ENCODE results near the gene ACTL6B.
A peak's percentile ranks its signal among the peaks of the same experiment; 100 is the strongest.

The ACTL6B gene

DNA sequence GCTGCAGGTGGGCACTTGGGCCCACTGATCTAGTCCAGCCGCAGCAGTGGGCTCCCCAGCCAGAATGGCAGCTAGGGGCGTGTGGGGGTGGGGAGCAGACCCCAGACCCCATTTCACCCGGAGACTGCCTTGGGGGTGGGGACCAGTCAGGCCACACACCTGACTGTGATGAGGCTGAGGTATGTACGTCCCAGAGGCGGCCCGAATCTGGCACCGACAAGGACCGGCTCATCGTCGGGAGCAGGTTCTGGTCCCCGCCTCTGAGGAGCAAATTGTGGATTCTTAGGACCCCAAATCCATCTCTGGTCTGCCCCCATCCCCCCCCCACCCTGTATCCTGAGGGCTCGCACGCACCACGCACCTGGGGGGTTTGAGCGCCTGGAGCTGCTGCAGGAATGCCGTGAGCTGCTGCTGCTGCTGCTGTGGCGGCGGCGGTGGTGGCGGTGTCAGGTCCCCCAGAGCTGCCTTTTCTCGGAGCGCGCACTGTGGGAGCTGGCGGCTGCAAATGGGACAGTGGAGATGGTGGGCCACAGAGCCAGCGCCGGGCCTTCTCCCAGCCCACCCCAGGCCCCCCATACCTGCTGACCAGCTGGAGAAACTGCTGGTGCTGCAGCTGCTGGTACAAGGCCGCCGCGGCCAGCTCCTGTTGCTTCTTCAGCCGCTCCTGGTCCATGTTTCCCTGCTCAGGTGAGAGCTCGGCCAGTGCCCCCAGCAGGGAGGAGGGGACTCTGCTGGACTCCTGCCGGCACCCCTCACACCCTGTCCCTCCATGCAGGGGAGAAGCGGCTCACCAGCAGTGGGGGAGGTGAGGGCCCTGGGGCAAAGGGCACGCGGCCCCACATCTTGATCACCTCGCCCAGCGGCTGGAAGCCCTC is 27.6 kb upstream of the ACTL6B start:
- no peak for DNase-seq

DNA sequence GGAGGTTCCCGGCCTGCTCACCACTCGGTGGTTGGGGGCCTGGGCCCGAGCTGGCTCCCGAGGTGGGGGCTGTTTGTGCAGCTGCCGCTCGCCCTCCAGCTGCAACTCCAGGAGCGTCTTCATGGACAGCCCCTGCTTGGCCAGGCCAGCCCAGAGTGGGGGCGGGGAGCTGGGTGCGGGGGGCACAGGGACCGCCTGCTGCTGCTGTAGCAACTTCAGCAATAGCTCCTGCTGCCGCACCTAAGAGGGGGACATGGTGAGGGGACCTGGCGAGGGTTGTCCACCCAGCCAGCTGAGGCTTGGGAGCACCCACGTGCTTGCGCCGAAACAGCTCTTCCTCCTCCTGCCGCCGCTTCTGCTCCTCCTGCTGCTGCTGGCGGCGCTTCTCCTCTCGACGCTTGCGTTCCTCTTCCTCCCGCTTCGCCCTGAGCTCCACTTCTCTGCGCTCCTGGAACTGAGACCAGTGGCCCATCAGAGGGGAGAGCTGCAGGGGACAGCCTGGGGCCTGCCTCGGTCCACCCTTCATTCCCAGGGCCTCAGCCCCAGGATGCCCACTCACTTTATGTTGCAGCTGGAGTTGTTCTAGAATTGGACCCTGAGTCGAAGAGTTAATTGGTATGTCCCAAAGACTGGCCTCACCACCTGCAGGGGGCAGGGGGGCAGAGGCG is 26.9 kb upstream of the ACTL6B start:
- DNase-seq: no peak

DNA sequence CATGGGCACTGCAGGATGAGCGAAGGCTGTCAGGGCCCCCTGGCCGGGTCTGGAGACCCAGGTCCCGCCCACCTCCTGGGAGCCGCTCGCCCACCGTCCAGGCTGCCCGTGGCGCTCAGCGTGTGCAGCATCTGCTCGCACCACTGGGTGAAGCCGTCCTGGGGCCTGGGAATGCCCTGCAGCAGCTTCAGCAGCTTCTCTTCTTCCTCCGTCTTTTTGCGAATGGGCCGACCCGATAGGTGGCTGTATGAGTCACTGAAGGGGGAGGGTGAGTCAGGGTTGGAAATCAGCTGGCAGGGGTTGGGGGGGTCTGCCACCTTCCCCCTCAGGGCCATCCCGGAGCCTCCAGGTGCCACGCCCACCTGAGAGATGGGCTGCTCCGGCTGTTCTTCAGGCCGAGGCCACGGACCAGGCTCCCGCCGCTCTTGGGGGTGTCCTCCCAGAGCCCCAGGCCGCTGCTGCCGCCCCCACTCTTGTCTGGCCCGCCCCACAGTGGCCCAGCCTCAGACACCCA is 26.0 kb upstream of the ACTL6B start:
- DNase-seq: no peak

DNA sequence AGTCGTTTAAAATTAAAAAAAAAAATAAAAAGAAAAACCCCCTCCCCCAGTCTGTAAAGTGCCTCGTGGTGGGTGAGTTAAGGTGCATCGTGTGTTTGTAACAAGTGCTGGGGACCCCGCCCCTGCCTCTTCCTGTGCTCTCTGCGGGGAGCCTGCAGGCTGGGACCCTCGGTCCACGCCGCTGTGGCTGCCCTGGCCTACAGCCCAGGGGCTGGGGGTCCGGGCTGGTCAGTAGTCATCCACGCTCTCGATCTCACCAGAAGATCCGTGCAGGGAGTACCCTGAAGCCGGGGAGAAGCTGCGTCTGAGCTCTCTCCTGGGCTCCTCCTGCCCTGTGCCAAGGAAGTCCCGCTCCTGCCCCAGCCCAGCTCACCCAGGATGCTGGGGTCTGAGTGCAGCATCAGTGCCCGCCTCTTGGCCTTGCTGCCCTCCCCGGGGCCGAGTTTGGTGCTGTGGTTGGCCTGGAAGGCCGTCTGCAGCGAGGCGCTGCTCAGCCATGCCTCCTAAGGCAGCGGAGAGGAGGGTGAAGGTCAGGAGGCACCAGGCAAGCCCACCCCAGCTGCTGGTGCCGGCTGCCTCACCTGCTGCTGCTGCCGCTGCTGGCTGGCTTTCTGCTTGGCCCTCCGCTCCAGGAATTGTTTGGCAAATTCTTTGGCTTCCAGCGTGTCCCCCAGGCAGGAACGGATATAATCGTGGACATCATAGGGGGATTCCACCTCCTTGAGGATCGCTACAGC is 25.4 kb upstream of the ACTL6B start:
- no peak for DNase-seq

DNA sequence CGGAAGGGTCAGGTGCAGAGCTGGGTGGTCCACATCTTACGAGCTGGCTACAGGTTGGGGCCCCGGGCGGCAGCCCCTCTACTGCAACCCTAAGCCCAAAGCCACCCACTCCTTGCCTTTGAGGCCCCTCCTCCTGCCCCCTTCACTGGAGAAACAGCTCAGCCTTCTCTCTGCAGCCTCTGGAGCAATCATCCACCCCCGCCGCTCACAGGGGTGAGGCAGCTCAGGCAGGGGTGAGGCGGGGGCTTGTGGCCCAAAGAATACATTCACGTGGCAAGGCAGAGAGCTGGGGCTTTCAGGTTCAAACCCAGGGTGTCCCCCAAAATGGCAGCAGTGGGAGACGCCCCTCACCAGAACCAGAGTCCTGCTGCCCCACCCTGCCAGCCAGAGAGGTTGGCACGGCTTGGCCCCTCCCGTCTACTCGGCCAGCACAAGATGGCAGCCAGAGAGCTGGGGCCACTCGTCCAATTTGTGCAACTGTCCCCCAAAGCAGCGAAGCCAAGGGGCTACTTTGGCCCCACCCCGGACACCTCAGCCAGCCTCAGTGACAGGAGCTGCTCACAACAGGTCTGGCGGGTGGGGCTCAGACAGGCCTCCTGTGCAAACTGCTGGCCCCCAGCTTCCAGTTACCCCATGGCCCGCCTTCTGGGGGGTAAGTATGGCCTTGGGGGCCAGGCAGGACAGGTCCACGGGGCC is 24.5 kb upstream of the ACTL6B start:
- no peak for DNase-seq

DNA sequence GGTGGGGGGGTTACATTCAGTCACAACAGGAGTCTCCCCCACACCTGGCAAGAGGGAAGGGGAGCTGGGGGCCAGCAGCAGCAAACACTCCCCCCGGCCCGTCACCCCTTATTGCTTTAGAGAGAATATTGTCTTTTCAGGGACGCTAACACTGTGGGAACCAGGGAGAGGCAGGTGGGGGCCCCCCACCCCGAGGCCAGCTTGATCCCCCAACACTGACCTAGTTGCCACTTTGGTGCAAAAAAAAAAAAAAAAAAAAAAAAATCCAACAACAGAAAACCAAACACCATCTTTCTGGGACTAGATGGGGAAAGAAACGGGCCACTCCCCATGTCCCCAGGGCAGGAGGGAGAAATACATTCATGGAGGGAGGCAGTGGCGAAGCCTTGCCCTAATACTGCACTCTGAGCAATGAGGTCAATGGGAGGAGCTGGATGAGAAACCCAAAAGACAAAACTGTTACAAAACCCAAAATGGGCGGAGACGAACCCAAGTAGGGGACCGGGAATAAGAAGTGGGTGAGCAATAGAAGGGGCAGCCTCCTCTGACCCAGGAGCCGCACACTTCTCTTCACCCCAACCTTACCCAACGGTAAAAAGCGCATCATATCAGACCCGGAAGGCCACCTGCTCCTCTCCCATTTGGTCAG is 23.8 kb upstream of the ACTL6B start:
- DNase-seq: no peak

DNA sequence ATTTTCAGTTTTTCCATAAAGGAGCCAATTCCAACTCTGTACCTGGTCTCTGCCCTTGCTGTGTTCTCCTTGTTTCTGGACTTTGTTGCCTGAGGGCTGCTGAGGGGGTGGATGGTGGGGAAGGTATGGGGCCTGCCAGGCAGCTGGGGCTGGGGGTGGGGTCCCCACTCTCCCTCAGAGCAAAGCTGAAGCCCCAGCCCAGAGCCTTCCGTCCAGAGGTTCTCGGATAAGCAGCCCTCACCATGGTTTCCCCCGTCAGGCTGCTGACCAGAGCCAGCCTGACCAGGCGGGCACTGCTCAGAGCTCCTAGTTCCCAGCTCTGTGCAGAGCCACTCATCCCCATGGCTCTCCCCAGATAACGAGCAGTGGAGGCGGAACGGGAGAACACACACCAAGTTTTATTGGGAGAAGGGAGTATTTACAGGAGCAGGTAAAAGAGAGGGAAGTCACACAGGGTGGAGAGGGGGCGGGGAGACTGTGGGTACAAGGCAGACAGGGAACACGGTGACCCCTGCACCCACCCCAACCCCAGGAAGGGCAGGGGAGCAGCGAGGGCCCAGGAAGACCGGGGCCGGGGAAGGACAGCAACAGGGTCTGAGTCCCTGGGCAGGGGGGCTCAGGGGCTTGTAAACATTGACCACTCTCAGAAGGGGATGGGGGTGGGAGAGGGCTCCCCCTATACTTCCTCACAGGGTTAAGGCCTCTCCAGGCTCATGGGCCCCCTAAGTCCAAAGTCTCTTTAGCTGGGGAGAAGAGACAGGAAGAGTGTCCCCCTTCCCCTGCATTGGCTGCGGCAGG is 23.1 kb upstream of the ACTL6B start:
- DNase-seq: no peak

DNA sequence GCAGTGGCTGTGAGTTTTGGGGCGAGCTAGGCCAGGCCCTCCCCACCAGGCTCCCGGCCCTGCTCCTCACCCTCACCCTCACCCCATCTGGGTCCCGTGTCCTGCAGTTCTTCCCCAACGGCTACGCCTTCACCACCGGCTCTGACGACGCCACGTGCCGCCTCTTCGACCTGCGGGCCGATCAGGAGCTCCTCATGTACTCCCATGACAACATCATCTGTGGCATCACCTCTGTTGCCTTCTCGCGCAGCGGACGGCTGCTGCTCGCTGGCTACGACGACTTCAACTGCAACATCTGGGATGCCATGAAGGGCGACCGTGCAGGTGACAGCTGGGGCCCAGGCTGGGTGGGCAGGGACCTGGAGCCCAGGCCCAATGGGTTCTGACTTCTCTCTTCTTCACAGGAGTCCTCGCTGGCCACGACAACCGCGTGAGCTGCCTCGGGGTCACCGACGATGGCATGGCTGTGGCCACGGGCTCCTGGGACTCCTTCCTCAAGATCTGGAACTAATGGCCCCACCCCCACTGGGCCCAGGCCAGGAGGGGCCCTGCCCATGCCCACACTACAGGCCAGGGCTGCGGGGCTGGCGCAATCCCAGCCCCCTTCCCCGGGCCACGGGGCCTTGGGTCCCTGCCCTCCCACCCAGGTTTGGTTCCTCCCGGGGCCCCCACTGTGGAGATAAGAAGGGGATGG is 22.2 kb upstream of the ACTL6B start:
- DNase-seq: no peak

DNA sequence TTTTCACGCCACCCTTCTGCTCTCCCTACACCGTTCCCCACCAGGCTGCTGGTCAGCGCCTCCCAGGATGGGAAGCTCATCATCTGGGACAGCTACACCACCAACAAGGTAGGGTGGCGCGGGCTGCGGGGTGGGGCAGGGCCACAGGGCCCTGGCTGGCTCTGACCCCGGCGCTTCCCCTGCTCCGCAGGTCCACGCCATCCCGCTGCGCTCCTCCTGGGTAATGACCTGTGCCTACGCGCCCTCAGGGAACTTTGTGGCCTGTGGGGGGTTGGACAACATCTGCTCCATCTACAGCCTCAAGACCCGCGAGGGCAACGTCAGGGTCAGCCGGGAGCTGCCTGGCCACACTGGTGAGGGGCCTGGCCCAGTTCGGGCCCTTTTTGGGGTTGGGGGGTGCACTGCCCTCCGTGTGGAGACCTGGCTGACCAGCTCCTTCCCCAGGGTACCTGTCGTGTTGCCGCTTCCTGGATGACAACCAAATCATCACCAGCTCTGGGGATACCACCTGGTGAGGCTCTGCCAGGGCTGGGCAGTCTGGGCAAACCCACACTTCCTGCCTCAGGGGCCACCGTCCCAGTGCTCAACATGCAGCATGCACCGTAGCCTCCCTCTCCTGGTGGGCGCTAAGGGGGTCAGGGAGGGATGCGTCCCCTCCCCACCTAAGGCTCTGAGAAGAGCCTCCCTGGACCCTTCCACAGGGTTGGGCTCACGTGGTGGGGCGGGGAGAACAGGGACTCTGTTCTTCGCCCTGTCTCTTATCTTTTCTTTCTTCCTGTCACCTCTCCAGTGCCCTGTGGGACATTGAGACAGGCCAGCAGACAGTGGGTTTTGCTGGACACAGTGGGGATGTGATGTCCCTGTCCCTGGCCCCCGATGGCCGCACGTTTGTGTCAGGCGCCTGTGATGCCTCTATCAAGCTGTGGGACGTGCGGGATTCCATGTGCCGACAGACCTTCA is 21.3 kb upstream of the ACTL6B start:
- no peak for DNase-seq

DNA sequence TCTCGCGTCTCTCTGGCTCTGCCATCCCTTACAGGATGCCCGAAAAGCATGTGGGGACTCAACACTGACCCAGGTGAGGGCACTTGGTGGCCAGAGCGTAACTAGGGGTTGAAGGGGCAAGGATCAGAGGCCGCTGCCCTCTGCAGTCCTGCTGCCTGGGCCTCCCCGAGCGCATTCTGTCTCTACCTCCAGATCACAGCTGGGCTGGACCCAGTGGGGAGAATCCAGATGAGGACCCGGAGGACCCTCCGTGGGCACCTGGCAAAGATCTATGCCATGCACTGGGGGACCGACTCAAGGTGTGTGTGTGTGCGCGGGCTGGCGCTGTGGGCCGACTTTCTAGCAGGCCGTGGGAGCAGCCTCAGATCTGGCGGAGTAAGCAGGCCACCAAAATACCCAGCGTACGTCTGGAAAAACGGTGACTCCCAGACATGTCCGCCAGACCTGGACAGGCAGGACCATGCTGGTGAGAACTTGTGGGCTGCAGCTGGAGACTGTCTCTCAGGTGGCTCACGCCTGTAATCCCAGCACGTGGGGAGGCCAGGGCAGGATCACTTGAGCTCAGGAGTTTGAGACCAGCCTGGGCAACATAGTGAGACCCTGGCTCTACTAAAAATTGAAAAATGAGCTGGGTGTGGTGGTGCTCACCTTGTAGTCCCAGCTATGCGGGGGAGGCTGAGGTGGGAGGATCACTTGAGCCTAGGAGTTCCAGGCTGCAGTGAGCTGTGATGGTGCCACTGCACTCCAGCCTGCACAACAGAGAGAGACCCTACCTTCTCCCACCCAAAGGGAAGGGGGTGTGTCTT is 20.5 kb upstream of the ACTL6B start:
- DNase-seq: no peak

DNA sequence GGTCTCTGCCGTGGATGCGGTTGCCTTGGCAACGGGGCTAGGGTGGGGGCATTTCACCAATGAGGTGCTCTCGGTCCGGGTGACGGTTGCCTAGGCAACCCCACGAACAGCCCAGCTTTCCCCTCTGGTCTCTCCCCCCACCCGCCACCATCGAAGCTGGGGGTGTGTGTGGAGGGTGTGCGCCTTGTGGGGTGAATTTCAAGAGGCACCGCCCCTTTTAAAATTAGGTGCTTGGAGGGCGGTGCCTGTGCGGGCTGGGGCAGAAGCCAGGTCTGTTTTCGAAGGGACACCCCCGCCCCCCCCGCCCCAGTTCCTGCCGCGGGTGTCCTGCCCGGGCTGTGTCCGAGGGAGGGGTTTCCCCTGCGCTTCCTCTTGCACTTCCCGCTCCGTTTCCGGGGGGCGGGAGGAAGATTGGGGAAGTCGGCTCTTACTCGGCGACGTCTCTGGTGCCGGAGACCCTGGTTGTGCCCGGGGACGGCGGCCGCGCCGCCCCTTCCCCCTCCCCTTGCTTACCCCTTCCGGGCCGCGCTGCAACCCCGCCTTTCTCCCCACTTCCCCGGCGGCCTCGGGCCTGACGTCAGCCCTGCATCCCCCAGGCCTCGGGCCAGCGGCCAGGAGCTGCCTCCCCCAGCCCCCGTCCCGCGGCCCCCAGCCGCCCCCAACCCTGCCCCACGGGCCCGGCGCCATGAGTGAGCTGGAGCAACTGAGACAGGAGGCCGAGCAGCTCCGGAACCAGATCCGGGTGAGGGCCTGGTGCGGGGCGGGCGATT is 19.5 kb upstream of the ACTL6B start:
- DNase-seq: no peak

DNA sequence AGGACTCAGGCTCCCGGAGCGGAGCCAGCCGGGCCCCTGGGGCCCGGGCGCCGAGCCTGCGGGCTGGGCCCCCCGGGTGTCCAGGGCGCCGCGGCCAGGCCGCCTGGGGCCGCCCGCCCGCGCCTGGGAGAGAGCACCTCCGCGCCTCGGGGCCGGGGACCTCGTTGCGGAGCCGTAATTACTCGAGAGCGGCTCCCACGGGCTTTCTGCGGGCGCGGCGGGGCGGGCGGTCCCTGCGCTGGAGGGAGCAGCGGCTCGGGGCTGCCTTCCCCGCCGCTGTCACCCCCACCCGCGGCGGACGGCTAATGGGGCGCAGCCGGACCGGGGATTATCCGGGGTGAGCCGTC is 18.8 kb upstream of the ACTL6B start:
- no peak for DNase-seq

DNA sequence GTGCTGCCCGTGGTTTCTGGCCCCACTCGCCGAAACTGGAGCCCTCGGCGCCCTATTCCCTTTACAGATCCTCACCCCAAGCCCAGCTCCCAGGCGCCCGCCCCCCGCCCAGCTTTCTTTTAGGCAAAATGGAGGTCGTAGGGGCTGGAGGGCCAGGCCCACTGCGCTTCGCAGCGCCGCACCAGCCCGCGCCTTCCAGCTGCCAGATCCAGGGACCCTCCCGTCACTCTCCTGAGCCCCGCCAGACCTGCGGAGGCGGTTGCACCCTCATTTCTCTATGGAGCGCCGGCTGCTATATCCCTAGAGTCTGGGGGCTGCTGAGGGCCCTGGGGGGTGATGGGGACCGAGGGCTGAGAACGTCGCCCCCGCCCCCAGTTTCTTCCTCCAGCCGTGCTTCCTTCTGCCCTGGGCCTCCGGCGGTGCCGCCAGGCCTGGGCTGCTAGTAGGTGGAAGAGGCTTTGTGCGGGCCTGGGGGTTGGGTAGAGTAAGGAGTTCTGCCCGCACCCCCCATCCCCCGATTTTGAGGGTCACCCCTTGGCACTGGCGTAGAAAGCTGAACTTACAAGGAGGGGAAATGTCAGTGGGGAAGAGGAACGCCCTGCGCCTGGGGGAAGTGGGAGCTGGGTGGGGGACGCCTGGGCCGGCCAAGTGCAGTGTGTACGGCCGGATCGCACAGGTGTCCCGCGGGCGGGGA is 18.3 kb upstream of the ACTL6B start:
- DNase-seq: no peak

DNA sequence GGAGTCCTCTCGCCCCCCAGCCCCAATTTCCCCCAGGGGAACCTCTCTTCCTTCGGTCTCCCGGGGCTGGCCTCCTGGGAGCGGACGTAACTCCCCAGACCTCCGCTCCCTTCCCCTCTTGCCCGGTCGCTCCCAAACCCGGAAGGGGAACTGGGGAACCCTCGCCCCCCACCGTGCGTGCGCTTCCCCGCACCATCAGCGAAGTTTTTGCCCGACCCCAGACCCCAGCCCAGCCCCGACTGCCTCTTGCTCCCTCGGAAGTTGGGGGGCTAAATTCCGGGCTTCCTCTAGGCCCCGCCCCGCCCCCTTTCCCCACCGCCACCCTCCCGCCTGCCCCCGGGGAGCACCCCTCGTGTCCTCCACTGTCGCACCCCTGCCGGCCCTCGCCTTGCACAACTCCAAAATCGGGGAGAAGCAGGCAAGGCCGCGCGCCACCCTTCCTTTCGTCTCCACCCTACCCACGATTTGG is 17.7 kb upstream of the ACTL6B start:
- no peak for DNase-seq

DNA sequence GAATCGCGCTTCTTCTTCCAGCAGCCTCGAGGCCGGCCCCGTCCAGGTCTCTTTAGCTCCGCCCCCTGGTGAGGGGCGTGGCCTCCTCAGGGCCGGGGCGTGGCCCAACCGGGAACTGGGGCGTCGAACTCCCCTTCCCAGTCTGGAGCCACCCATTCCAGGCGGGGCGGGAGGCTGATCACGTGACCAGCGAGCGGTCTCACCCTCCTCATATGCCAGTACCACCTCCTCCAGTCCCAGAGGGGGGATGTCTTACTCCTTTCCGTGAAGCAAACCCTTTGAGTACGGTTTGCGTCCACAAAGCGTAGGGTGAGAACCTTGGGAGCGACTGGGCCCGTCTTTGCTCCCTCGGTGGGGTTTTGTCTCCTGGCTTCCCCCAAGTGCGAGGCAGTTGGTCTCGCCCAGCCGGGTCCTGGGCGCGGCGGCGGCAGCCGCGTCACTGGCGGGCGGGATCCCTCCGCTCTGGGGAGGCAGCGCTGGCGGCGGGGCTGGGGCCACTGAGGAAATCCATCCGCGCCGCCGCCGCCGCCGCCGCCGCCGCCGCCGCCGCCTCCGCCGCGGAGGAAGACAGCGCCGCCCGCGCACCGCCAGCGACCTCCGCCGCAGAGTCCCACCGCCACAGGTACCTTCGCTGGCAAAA is 17.2 kb upstream of the ACTL6B start, which contains the start of gene GNB2:
TSS of gene GNB2 (plus strand) at position 439 of the 640 bp plus-strand sequence. CDS start 2,526 bp downstream, outside the sequence.
- DNase-seq: peak; percentile 85

Data from SHP77 treated with DMSO at 0.1 percent for 48 hours (cell line).